SU-DHL-6 (cell line): Measurements from ENCODE around the gene HJURP.

Experiments
- H2AFZ ChIP-seq: fragments of 200-600 bp; sonication (generic); 2 replicates; pipeline ENCODE4 v1.6.1; 2014; ENCODE audit warnings: low read depth, mild to moderate bottlenecking, moderate library complexity, mixed read lengths, antibody characterized with exemption, low read length; ENCODE audit not compliant: severe bottlenecking
- H3F3A ChIP-seq: fragments of 200-600 bp; shearing (Covaris generic); 2 replicates; pipeline ENCODE4 v1.6.0; 2016; ENCODE audit warnings: antibody characterized with exemption, mild to moderate bottlenecking; ENCODE audit not compliant: insufficient read depth
- H3K27ac ChIP-seq: fragments of 200-600 bp; sonication (generic); 2 replicates; pipeline ENCODE4 v1.5.1; 2016; ENCODE audit warnings: low read depth, mild to moderate bottlenecking, low read length, moderate library complexity, mixed read lengths
- H3K27me3 ChIP-seq: fragments of 200-600 bp; sonication (generic), shearing (Covaris generic); 2 replicates; pipeline ENCODE4 v1.6.0; 2014; ENCODE audit warnings: mild to moderate bottlenecking, low read length
- H3K36me3 ChIP-seq: fragments of 200-600 bp; sonication (generic); 2 replicates; pipeline ENCODE4 v1.6.1; 2014; ENCODE audit warnings: mild to moderate bottlenecking, low read length, mixed read lengths
- H3K4me2 ChIP-seq: fragments of 300-600, 200-600 bp; shearing (Covaris generic), sonication (generic); 2 replicates; pipeline ENCODE4 v1.6.0; 2014; ENCODE audit warnings: low read length, low read depth, mild to moderate bottlenecking; ENCODE audit not compliant: poor library complexity, severe bottlenecking
- H3K4me3 ChIP-seq: fragments of 200-600 bp; sonication (generic); 2 replicates; pipeline ENCODE4 v1.5.1; 2014; ENCODE audit warnings: antibody characterized with exemption, low read length, mild to moderate bottlenecking, mixed read lengths; ENCODE audit not compliant: insufficient read depth, poor library complexity, severe bottlenecking
- H3K79me2 ChIP-seq: fragments of 200-600 bp; sonication (generic); 2 replicates; pipeline ENCODE4 v1.6.1; 2014; ENCODE audit warnings: mild to moderate bottlenecking, low read length, moderate library complexity; ENCODE audit not compliant: insufficient read depth
- H3K9ac ChIP-seq: fragments of 200-600 bp; sonication (generic); 2 replicates; pipeline ENCODE4 v1.7.0; 2014; ENCODE audit warnings: mild to moderate bottlenecking, low read length
- H3K9me2 ChIP-seq: fragments of 200-600 bp; sonication (generic); replicated peaks from 2 replicates; pipeline ENCODE4 v1.6.1; 2014; ENCODE audit warnings: low read length; ENCODE audit not compliant: insufficient read depth
- H3K9me3 ChIP-seq: fragments of 200-600 bp; sonication (generic); 2 replicates; pipeline ENCODE4 v1.6.1; 2014; ENCODE audit warnings: low read length, mixed read lengths; ENCODE audit not compliant: insufficient read depth
- H4K20me1 ChIP-seq: fragments of 200-600 bp; sonication (generic); 2 replicates; pipeline ENCODE4 v1.6.1; 2014; ENCODE audit warnings: low read depth, mild to moderate bottlenecking, antibody characterized with exemption, low read length, moderate library complexity, mixed read lengths
- EZH2phosphoT487 ChIP-seq: fragments of 200-600 bp; sonication (generic), shearing (Covaris generic); conservative IDR thresholded peaks from 2 replicates; pipeline ENCODE4 v1.6.1; 2018; ENCODE audit warnings: mild to moderate bottlenecking, antibody characterized with exemption, low read length, moderate library complexity, mixed read lengths
- TF ChIP-seq, protein P1 (sequence below): fragments of 200-600 bp; sonication (generic); IDR thresholded peaks from one replicate; pipeline ENCODE4 v1.5.1; 2017; ENCODE audit warnings: antibody characterized with exemption, mild to moderate bottlenecking, low read length, moderate library complexity; ENCODE audit not compliant: insufficient read depth, poor library complexity, severe bottlenecking

The HJURP gene

GRCh38 chr2:233850745-233851144 is 3.6 kb downstream of the HJURP start:
- Histone ChIP-seq H3K27me3 (no peaks in the 10 kb centered on the region), H3K9ac (no peak overlapping the region), H3K36me3 (peaks cover 44% of the 10 kb centered on the region), H3K79me2 (peaks cover 80% of the 10 kb centered on the region), H4K20me1 (peaks cover 17% of the 10 kb centered on the region; the same call in 1 of the 2 replicates), H3K27ac (no peak overlapping the region), H2AFZ (no peak overlapping the region), H3F3A (peaks cover 2% of the 10 kb centered on the region), H3K4me3 (no peak overlapping the region), H3K4me2 (peak overlapping the region; percentile 90), H3K9me2 (no peaks in the 10 kb centered on the region), H3K9me3 (no peaks in the 10 kb centered on the region)
- TF ChIP-seq, protein P1, sequence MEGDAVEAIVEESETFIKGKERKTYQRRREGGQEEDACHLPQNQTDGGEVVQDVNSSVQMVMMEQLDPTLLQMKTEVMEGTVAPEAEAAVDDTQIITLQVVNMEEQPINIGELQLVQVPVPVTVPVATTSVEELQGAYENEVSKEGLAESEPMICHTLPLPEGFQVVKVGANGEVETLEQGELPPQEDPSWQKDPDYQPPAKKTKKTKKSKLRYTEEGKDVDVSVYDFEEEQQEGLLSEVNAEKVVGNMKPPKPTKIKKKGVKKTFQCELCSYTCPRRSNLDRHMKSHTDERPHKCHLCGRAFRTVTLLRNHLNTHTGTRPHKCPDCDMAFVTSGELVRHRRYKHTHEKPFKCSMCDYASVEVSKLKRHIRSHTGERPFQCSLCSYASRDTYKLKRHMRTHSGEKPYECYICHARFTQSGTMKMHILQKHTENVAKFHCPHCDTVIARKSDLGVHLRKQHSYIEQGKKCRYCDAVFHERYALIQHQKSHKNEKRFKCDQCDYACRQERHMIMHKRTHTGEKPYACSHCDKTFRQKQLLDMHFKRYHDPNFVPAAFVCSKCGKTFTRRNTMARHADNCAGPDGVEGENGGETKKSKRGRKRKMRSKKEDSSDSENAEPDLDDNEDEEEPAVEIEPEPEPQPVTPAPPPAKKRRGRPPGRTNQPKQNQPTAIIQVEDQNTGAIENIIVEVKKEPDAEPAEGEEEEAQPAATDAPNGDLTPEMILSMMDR = no peak
- no peak for TF ChIP-seq EZH2phosphoT487

DNA sequence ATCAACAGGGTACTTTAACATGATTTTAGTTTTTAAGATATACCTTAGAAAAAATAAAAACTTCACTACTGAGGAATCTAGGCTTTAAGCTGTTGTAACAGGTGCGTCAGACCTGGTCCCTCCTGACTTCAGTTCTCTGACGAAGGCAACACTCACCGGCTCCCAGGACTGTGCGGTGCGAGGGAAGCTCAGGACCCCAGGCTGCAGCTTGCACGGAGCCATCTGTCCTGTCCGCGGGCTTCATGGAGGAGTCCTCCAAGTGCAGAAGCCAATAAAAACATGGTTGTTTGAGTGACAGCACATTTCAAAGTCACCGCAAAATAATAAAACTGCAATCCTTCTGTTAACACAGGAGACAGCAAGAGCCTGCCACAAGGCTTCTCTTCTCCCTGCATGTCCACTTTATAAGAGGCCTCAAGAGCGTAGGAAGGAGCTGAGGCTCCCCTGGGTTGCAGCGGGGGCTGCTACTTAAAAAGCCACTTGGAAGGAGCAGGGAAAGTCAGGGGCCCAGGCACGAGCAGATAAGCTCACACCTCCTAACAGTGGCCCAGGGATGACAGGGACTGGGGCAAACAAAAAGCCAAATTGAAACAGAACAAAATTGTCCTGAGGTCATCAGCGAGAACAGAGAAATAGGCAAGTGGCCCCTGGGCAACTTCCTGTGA is 4.6 kb downstream of the HJURP start:
- peaks cover 17% of the 10 kb centered on the region; the same call in 1 of the 2 replicates for H4K20me1 ChIP-seq

DNA sequence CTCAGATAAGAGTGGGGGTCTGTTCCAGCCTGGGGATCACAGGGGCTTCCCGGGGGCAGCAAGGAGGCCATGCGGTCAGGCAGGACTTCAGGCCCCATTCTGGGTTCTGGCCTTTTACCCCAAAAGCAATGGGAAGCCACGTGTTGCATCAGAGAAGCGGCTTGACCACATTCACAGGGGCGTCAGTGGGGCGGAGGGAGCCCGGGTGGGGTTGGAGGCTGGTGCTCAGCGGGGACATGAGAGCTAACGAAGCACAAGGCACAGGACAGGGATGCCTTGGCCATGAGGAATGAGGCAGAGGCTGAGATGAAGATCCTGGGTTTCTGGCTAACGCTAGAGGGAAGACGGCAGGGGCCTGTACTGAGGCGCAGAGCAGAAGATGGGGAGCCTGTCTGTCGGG is 6.1 kb downstream of the HJURP start:
- Histone ChIP-seq H4K20me1 (peaks cover 17% of the 10 kb centered on the region; the same call in 1 of the 2 replicates), H3K79me2 (peaks cover 81% of the 10 kb centered on the region), H3K9me2 (no peaks in the 10 kb centered on the region), H3K4me2 (no peak overlapping the region), H3K4me3 (no peak overlapping the region), H3K27me3 (no peaks in the 10 kb centered on the region), H2AFZ (no peak overlapping the region), H3K9ac (no peak overlapping the region), H3K9me3 (no peaks in the 10 kb centered on the region), H3F3A (peaks cover 5% of the 10 kb centered on the region), H3K27ac (no peak overlapping the region), H3K36me3 (peaks cover 55% of the 10 kb centered on the region)
- TF ChIP-seq, protein P1 = no peak
- TF ChIP-seq EZH2phosphoT487 = no peak

More for the DNA sequence above, 4.6 kb downstream of the HJURP start:
- Histone ChIP-seq H3K9me2 (no peaks in the 10 kb centered on the region), H3K36me3 (peaks cover 49% of the 10 kb centered on the region), H3K79me2 (peaks cover 83% of the 10 kb centered on the region), H2AFZ (no peak overlapping the region), H3K27me3 (no peaks in the 10 kb centered on the region), H3K4me3 (no peak overlapping the region), H3K4me2 (no peak overlapping the region), H3K27ac (no peak overlapping the region), H3K9me3 (no peaks in the 10 kb centered on the region), H3F3A (peaks cover 5% of the 10 kb centered on the region), H3K9ac (no peak overlapping the region)
- TF ChIP-seq, protein P1 = no peak
- no peak for TF ChIP-seq EZH2phosphoT487
